ENCODE data around the gene SORCS2.

- TF ChIP-seq CTCF (IDR thresholded peaks at IDR 0.05; ENCODE audit: low read depth, low read length, poor library complexity, severe bottlenecking) (no peak), EZH2phosphoT487 (IDR thresholded peaks at IDR 0.05; ENCODE audit: borderline replicate concordance, low read length) (no peak)
Observed at GRCh38 chr4:7334521-7335275, 142.4 kb downstream of the SORCS2 start.

All from DOHH2 (cell line).